ENCODE measurements around the gene TKTL1. TPM values are rescaled to one million over a fixed set of nuclear protein-coding genes. Genes with fewer than 3 reads are reported as not detected.

Gene TKTL1
- total RNA-seq, 2 experiments from 2014 or later: 0.67 to 1.0 TPM

DNA sequence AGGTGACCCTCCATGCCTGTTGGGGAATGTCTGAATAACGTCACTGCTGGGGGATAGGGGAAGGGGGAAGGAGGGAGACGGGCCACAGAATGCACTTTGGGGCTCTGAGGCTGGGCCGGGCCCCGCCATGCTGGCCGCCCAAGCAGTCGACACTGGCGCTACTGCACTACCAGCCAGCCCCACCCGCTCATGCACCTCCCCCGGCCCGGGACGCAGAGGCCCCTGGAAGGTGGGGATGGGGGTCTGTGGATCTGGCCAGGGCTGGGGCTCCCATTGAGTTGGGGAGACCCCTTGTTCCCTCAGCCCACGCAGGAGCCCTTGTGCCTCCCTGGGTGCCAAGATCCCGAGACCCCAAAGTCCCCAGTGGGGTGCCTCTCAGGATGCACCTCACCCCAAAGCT, 61.0 kb downstream of the TKTL1 start:
- Mint-ChIP-seq H3K27ac (no peak overlapping the region), H3K27me3 (no peaks in the 10 kb centered on the region), H3K4me1 (ENCODE audit: low read depth) (peaks cover 27% of the 10 kb centered on the region), H3K9me3 (no peaks in the 10 kb centered on the region), H3K36me3 (ENCODE audit: low read depth) (peaks cover 24% of the 10 kb centered on the region), H3K4me3 (no peak overlapping the region)
- ChIA-PET POLR2A (no interaction called here), CTCF (no interaction called here)
- intact Hi-C loops (cut with micrococcal nuclease): no loop called here
- no peak for DNase-seq
- TF ChIP-seq, protein P1, sequence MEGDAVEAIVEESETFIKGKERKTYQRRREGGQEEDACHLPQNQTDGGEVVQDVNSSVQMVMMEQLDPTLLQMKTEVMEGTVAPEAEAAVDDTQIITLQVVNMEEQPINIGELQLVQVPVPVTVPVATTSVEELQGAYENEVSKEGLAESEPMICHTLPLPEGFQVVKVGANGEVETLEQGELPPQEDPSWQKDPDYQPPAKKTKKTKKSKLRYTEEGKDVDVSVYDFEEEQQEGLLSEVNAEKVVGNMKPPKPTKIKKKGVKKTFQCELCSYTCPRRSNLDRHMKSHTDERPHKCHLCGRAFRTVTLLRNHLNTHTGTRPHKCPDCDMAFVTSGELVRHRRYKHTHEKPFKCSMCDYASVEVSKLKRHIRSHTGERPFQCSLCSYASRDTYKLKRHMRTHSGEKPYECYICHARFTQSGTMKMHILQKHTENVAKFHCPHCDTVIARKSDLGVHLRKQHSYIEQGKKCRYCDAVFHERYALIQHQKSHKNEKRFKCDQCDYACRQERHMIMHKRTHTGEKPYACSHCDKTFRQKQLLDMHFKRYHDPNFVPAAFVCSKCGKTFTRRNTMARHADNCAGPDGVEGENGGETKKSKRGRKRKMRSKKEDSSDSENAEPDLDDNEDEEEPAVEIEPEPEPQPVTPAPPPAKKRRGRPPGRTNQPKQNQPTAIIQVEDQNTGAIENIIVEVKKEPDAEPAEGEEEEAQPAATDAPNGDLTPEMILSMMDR (IDR thresholded peaks at IDR 0.05): no peak
- ATAC-seq: no peak

DNA sequence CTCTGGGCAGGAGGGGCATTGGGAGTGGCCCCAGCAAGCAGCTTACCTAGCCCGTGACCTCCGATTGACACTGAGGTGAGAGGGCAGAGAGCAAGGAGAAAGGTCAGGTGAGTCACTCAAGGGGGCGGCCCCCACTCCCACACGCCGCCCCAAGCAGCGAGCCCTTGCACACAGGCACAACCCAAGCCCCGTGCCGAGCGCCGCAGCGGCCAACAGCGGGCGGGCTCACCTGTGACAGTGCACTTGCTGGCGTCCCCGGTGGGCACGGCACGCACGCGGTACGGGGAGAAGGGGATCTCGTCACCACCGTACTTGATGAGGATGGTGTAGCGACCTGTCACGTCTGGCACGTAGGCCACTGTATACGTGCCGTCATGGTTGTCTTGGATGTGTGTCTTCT, 61.6 kb downstream of the TKTL1 start:
- POLR2A ChIA-PET: interaction anchor here (0.9 to 1.5 kb wide), 2 partner anchors 10 to 11 kb away, joined by 5 read pairs; no protein-coding TSS in a partner anchor
- Mint-ChIP-seq H3K4me1 (ENCODE audit: low read depth) (peaks cover 21% of the 10 kb centered on the region), H3K27ac (no peak overlapping the region)

DNA sequence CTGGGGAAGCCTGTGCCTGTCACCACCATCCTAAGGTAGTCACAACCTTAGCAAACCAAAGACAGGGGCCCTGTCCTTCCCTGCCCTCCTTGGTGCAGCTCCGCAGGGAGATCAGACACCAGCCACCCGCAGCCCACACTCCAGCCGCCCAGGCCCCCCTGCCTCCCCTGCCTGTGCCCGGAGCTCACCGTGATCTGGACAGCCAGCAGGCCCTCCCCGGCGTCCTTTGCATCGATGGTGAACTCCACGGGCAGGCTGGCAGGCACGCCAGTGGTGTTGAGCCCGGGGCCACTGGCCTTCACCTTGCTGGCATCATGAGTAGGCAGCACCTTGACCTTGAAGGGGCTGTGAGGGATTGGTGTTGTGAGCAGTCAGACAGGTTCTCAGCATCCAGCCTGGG, 62.4 kb downstream of the TKTL1 start:
- Mint-ChIP-seq H3K27ac (no peak overlapping the region), H3K27me3 (no peaks in the 10 kb centered on the region), H3K9me3 (no peaks in the 10 kb centered on the region), H3K4me3 (no peak overlapping the region), H3K36me3 (ENCODE audit: low read depth) (peaks cover 29% of the 10 kb centered on the region), H3K4me1 (ENCODE audit: low read depth) (peaks cover 19% of the 10 kb centered on the region)
- TF ChIP-seq, protein P1 (IDR thresholded peaks at IDR 0.05): no peak
- ATAC-seq (no peak), DNase-seq (no peak)
- ChIA-PET CTCF (no interaction called here), POLR2A (interaction anchor here (0.9 to 1.5 kb wide), 2 partner anchors 10 kb away, joined by 5 read pairs; no protein-coding TSS in a partner anchor)
- intact Hi-C loops (cut with micrococcal nuclease): no loop called here

More for the DNA sequence above, 61.6 kb downstream of the TKTL1 start:
- Mint-ChIP-seq H3K36me3 (ENCODE audit: low read depth) (peaks cover 25% of the 10 kb centered on the region), H3K4me3 (no peak overlapping the region), H3K27me3 (no peaks in the 10 kb centered on the region), H3K9me3 (no peaks in the 10 kb centered on the region)
- TF ChIP-seq, protein P1 (IDR thresholded peaks at IDR 0.05): no peak
- CTCF ChIA-PET: no interaction called here
- intact Hi-C loops (cut with micrococcal nuclease): no loop called here
- ATAC-seq: no peak
- no peak for DNase-seq

DNA sequence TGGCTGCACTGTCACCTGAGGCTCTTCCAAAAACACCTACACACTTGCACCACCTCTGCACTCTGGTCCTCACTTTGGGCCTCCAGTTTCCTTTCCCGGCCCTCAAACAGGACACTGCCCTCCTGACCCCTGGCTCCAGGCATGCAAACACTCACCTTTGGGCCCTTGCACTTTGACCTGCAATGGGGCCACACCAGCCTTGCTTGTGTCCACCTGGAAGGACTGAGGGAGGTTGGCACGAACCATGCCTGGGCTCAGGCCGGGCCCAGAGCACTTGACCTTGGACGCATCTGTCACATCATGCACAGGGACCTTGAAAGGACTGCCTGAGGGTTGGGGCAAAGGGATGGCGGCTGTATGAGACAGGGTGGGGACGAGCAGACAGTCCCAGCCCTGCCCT, 63.2 kb downstream of the TKTL1 start:
- H3K4me1 Mint-ChIP-seq (ENCODE audit: low read depth): peaks cover 12% of the 10 kb centered on the region
- ChIA-PET POLR2A (interaction anchor here (0.8 kb wide), 1 partner anchor 9 kb away, joined by 3 read pairs; no protein-coding TSS in a partner anchor), CTCF (no interaction called here)
- intact Hi-C loops (cut with micrococcal nuclease): no loop called here
- no peaks in the 10 kb centered on the region for H3K27me3 Mint-ChIP-seq
- H3K36me3 Mint-ChIP-seq (ENCODE audit: low read depth): peaks cover 30% of the 10 kb centered on the region
- H3K4me3 Mint-ChIP-seq: no peak overlapping the region
- TF ChIP-seq, protein P1 (IDR thresholded peaks at IDR 0.05): no peak
- no peak overlapping the region for H3K27ac Mint-ChIP-seq
- DNase-seq: no peak
- no peaks in the 10 kb centered on the region for H3K9me3 Mint-ChIP-seq
- ATAC-seq: no peak

DNA sequence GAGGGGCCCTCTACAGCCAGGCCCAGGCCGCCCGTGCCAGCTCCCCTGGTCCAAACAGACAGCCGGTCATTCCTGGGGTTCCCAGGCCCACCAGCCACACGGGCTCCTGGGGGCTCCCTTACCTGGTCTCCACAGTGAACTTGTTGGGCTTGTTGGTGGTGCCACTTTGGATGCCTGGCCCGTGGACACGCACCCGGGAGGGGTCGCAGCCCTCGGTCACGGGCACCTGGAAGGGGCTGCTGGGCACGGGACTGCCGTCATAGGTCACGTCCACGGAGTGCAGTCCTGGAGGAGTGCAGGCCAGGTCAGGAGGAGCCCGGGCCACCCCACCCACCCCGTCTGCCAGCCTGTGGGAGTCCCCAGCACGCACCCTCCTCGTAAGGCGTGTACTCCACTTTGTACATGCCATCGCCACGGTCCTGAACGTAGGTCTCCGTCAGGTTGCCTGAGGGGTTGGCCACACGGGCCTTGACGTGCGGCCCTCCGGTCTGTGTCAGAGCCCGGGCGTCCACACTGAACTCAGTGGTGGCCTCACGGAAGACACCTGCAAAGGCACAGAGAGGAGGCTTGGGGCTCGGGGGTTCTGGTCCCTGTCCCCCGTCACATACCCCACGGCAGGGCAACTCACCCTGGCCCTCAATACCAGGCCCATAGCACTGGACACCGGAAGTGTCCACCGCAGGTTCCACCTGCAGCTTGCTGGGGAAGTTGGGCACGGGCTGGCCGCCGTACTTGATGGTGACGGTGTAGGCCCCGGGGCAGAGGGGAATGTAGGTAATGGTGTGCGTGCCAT, 64.0 kb downstream of the TKTL1 start:
- POLR2A ChIA-PET: interaction anchor here (1.0 kb wide), 1 partner anchor 9 kb away, joined by 3 read pairs; no protein-coding TSS in a partner anchor
- peaks cover 30% of the 10 kb centered on the region for H3K36me3 Mint-ChIP-seq (ENCODE audit: low read depth)
- no peak overlapping the region for H3K4me3 Mint-ChIP-seq
- peaks cover 12% of the 10 kb centered on the region for H3K4me1 Mint-ChIP-seq (ENCODE audit: low read depth)
- H3K9me3 Mint-ChIP-seq: no peaks in the 10 kb centered on the region
- H3K27ac Mint-ChIP-seq: no peak overlapping the region
- no peak for ATAC-seq
- CTCF ChIA-PET: no interaction called here
- TF ChIP-seq, protein P1 (IDR thresholded peaks at IDR 0.05): no peak
- no peak for DNase-seq
- intact Hi-C loops (cut with micrococcal nuclease): no loop called here
- H3K27me3 Mint-ChIP-seq: no peaks in the 10 kb centered on the region

Data from activated CD8-positive, alpha-beta T cell treated with anti-CD3 and anti-CD28 coated beads for 36 hours (primary cell).